H1 (cell line): ENCODE results near the gene AFAP1L2. TPM values are rescaled to one million over a fixed set of nuclear protein-coding genes. Genes with fewer than 3 reads are reported as not detected.

Experiments used
- CTCF ChIA-PET: fragments of 300-600 bp; sonication (Branson Sonifier 250); formaldehyde crosslinking; loops from one replicate; lab custom pipeline; 2021; ENCODE audit not compliant: partially characterized antibody; lab: Charles Lee
- POLR2A ChIA-PET: fragments of 300-600 bp; sonication (Branson Sonifier 250); formaldehyde crosslinking; loops from one replicate; lab custom pipeline; 2021; ENCODE audit warnings: inconsistent platforms; ENCODE audit not compliant: partially characterized antibody; lab: Charles Lee
- DNase-seq, 2 experiments: peaks; one replicate each; pipeline versions ENCODE4 v3.0.0 to v3.0.0-alpha.2; 2010 to 2022; ENCODE audit warnings: low spot score in 2 of 2, low read depth in 1 of 2, mixed read lengths in 1 of 2
- FAIRE-seq: peaks from 2 replicates; lab custom pipeline; 2011; peaks lifted over from hg19 to GRCh38; lab: Jason Lieb, UNC
- H2AFZ ChIP-seq: 2 replicates; pipeline ENCODE4 v1.8.1; 2012; ENCODE audit warnings: low read length, inconsistent platforms
- H2AK5ac ChIP-seq: 2 replicates; pipeline ENCODE4 v1.6.1; 2013; ENCODE audit warnings: low read depth, low read length
- H2BK120ac ChIP-seq: replicated peaks from 2 replicates; pipeline ENCODE3; 2013; ENCODE audit warnings: low read depth, low read length, inconsistent platforms
- H2BK12ac ChIP-seq: 2 replicates; pipeline ENCODE4 v1.6.1; 2013; ENCODE audit warnings: low read depth, low read length
- H2BK15ac ChIP-seq: 2 replicates; pipeline ENCODE4 v1.6.1; 2013; ENCODE audit warnings: low read length
- H2BK20ac ChIP-seq: 2 replicates; pipeline ENCODE4 v1.6.1; 2013; ENCODE audit warnings: low read length
- H2BK5ac ChIP-seq: 2 replicates; pipeline ENCODE4 v1.6.1; 2013; ENCODE audit warnings: low read depth, low read length
- H3K14ac ChIP-seq: 2 replicates; pipeline ENCODE4 v1.6.1; 2013; ENCODE audit warnings: inconsistent platforms; ENCODE audit not compliant: insufficient read length
- H3K18ac ChIP-seq: 2 replicates; pipeline ENCODE4 v1.6.1; 2013; ENCODE audit warnings: low read length; ENCODE audit errors: extremely low read depth
- H3K23ac ChIP-seq: 2 replicates; pipeline ENCODE4 v1.6.1; 2013; ENCODE audit warnings: inconsistent platforms; ENCODE audit not compliant: insufficient read length
- H3K23me2 ChIP-seq: 2 replicates; pipeline ENCODE4 v1.6.1; 2013; ENCODE audit warnings: low read depth, low read length
- H3K27ac ChIP-seq: 2 replicates; pipeline ENCODE4 v1.6.1; 2011; ENCODE audit warnings: low read depth, low read length, inconsistent platforms
- H3K27me3 ChIP-seq, 4 experiments: replicated peaks in 1 of 4; 1 replicate in 1 of 4; 2 replicates in 3 of 4; pipeline versions ENCODE4 v1.6.1 to v1.8.1; 2011 to 2013; ENCODE audit warnings: low read length in 3 of 4, mild to moderate bottlenecking in 3 of 4, inconsistent platforms in 2 of 4, mixed read lengths in 2 of 4, moderate library complexity in 1 of 4; ENCODE audit not compliant: control insufficient read depth in 3 of 4, insufficient read depth in 3 of 4; ENCODE audit errors: extremely low read depth in 1 of 4
- H3K36me3 ChIP-seq, 4 experiments: 2 replicates each; pipeline versions ENCODE4 v1.6.1 to v1.8.1; 2011 to 2013; ENCODE audit warnings: mild to moderate bottlenecking in 4 of 4, low read length in 3 of 4, moderate library complexity in 2 of 4, control low read depth in 1 of 4, inconsistent platforms in 1 of 4; ENCODE audit not compliant: insufficient read depth in 4 of 4, control insufficient read depth in 2 of 4
- H3K4ac ChIP-seq: replicated peaks from 2 replicates; pipeline ENCODE3; 2013; ENCODE audit warnings: low read length, low read depth, mixed read lengths, inconsistent platforms; ENCODE audit not compliant: insufficient read length
- H3K4me1 ChIP-seq, 4 experiments: replicated peaks in 1 of 4; 1 replicate in 1 of 4; 2 replicates in 3 of 4; pipeline versions ENCODE4 v1.6.1 to v1.8.1; 2011 to 2013; ENCODE audit warnings: low read length in 3 of 4, inconsistent platforms in 2 of 4, mixed read lengths in 1 of 4; ENCODE audit not compliant: insufficient read depth in 4 of 4, control insufficient read depth in 3 of 4
- H3K4me2 ChIP-seq, 2 experiments: 2 replicates each; pipeline versions ENCODE4 v1.6.1 to v1.8.1; 2011 to 2013; ENCODE audit warnings: low read depth in 2 of 2, low read length in 2 of 2, control low read depth in 1 of 2, inconsistent platforms in 1 of 2, mild to moderate bottlenecking in 1 of 2; ENCODE audit not compliant: insufficient read depth in 1 of 2
- H3K4me3 ChIP-seq, 4 experiments: fragments of 200-600, 300-600 bp in 1 of 4; sonication (generic), shearing (Covaris generic), sonication (Bioruptor Twin) in 1 of 4; 2 replicates each; pipeline versions ENCODE4 v1.5.1 to v1.8.1; 2011 to 2016; ENCODE audit warnings: low read length in 4 of 4, low read depth in 3 of 4, control low read depth in 2 of 4, inconsistent platforms in 2 of 4, mild to moderate bottlenecking in 2 of 4, mixed read lengths in 1 of 4, moderate library complexity in 1 of 4; ENCODE audit not compliant: insufficient read depth in 2 of 4; ENCODE audit errors: extremely low read depth in 1 of 4
- H3K56ac ChIP-seq: replicated peaks from 2 replicates; pipeline ENCODE3; 2013; ENCODE audit warnings: low read depth, mild to moderate bottlenecking, mixed read lengths, low read length, inconsistent platforms; ENCODE audit not compliant: insufficient read length
- H3K79me1 ChIP-seq: 2 replicates; pipeline ENCODE4 v1.6.1; 2013; ENCODE audit warnings: low read depth, low read length, control low read depth
- H3K79me2 ChIP-seq, 2 experiments: 2 replicates each; pipeline versions ENCODE4 v1.6.1 to v1.8.1; 2012 to 2013; ENCODE audit warnings: low read length in 2 of 2, mild to moderate bottlenecking in 2 of 2, inconsistent platforms in 1 of 2; ENCODE audit not compliant: insufficient read depth in 2 of 2, control insufficient read depth in 1 of 2
- H3K9ac ChIP-seq, 4 experiments: replicated peaks in 1 of 4; 1 replicate in 1 of 4; 2 replicates in 3 of 4; pipeline versions ENCODE4 v1.6.1 to v1.8.1; 2011 to 2013; ENCODE audit warnings: low read depth in 3 of 4, low read length in 3 of 4, control low read depth in 2 of 4, mild to moderate bottlenecking in 2 of 4, moderate library complexity in 2 of 4, inconsistent platforms in 1 of 4; ENCODE audit errors: extremely low read depth in 1 of 4
- H3K9me3 ChIP-seq, 2 experiments: 2 replicates each; pipeline versions ENCODE4 v1.6.1 to v1.8.1; 2012 to 2013; ENCODE audit warnings: mild to moderate bottlenecking in 2 of 2, moderate library complexity in 2 of 2, control low read depth in 1 of 2, inconsistent platforms in 1 of 2, low read depth in 1 of 2, low read length in 1 of 2, mixed read lengths in 1 of 2; ENCODE audit not compliant: insufficient read depth in 2 of 2
- H4K20me1 ChIP-seq, 2 experiments: replicated peaks in 1 of 2; 2 replicates each; pipeline versions ENCODE3 to v1.8.1; 2011 to 2013; ENCODE audit warnings: inconsistent platforms in 2 of 2, low read length in 2 of 2, mild to moderate bottlenecking in 1 of 2; ENCODE audit not compliant: insufficient read depth in 2 of 2, control insufficient read depth in 1 of 2
- H4K5ac ChIP-seq: 2 replicates; pipeline ENCODE4 v1.6.1; 2013; ENCODE audit warnings: low read length, low read depth, mixed read lengths, inconsistent platforms; ENCODE audit not compliant: insufficient read length
- H4K8ac ChIP-seq: 2 replicates; pipeline ENCODE4 v1.8.0; 2013; ENCODE audit warnings: mild to moderate bottlenecking, moderate library complexity, low read length, inconsistent platforms; ENCODE audit not compliant: insufficient read depth; ENCODE audit errors: extremely low read depth
- H4K91ac ChIP-seq: replicated peaks from 2 replicates; pipeline ENCODE3; 2013; ENCODE audit warnings: low read length, mixed read lengths, inconsistent platforms; ENCODE audit not compliant: insufficient read length
- EP300 ChIP-seq, 2 experiments: IDR thresholded peaks; 1 replicate in 1 of 2; 2 replicates in 1 of 2; pipeline ENCODE4 v1.6.1; 2011 to 2012; ENCODE audit warnings: low read depth in 2 of 2, low read length in 2 of 2, mild to moderate bottlenecking in 2 of 2, borderline replicate concordance in 1 of 2, inconsistent platforms in 1 of 2, moderate library complexity in 1 of 2
- PHF8 ChIP-seq: fragments of 200-600 bp; sonication (generic); conservative IDR thresholded peaks from 2 replicates; pipeline ENCODE4 v1.7.1; 2012; ENCODE audit warnings: low read depth, mild to moderate bottlenecking, inconsistent platforms, low read length, moderate library complexity
- SIX5 ChIP-seq: IDR thresholded peaks from 2 replicates; pipeline ENCODE4 v1.6.1; 2011; ENCODE audit warnings: mild to moderate bottlenecking, low read depth, low read length
- TCF12 ChIP-seq: IDR thresholded peaks from 2 replicates; pipeline ENCODE4 v1.6.1; 2011; ENCODE audit warnings: low read depth, mild to moderate bottlenecking, low read length
- WGBS, 2 experiments: shearing (Covaris generic) in 1 of 2; methylation state at CpG; one replicate each; pipeline versions ENCODE4 v1.1.6 to v1.1.7; 2013 to 2015; ENCODE audit warnings: low lambda C conversion rate in 2 of 2, mixed read lengths in 2 of 2, inconsistent platforms in 1 of 2, low coverage in 1 of 2, missing lambda C conversion rate in 1 of 2; ENCODE audit not compliant: insufficient replicate concordance in 2 of 2, insufficient coverage in 1 of 2, insufficient read length in 1 of 2; ENCODE audit errors: extremely low coverage in 1 of 2, missing lambda C conversion rate in 1 of 2; 5-methylcytosine and 5-hydroxymethylcytosine counted together
- polyA plus RNA-seq, 7 experiments: library from polyadenylated mRNA; depleted of rRNA in 3 of 7; stranded (reverse) in 5 of 7; unstranded in 2 of 7; fragments of >200 nt in 5 of 7; fragments of 200-250 nt in 2 of 7; gene quantifications; 1 replicate in 5 of 7; 2 replicates in 1 of 7; 4 replicates in 1 of 7; pipeline versions ENCODE4 v1.2.1 to v1.2.3, GENCODE V29; 2011 to 2013; ENCODE audit warnings: missing spikeins in 2 of 7, mixed read lengths in 2 of 7
- total RNA-seq: library from RNA; stranded (reverse); fragmentation: NEBNext Ultra II Directional; extraction: Animal tissue kit (Norgen Biotek cat#: 25700); gene quantifications from 2 replicates; pipeline ENCODE4 v1.2.1, GENCODE V29; 2021
- TF ChIP-seq, protein P1 (sequence below): IDR thresholded peaks from 2 replicates; pipeline ENCODE4 v1.6.1; 2011; ENCODE audit warnings: low read depth, mild to moderate bottlenecking, low read length; ENCODE audit not compliant: insufficient read depth

AFAP1L2 gene
- total and polyA plus RNA-seq, 2 of the 8 experiments (the other 6 are each of a cell fraction or from before 2014, with no cell fraction given): 3.9 to 6.4 TPM

DNA sequence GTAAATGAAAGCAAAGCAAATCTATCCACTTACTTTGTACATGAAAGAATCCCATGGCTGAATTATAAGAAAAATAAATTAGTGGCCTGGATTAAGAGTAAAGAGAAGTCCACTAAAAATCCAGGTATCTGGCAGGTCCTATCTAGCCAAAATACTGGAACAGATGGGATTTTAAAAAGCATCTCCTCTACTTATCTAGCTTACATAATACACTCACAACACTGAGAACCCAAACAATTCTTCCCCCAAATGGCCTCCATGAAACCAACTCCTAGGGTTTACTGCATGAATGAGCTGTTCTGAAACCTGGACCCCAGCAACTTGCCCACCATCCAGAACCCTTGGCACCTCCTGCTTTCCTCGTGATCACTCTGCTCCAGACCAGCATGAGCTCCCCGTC, 61.3 kb downstream of the AFAP1L2 start:
- Histone ChIP-seq H3K4ac (no peak overlapping the region), H3K9me3 (no peaks in the 10 kb centered on the region), H3K56ac (no peak overlapping the region), H3K14ac (no peak overlapping the region), H2AFZ (no peak overlapping the region), H3K79me1 (no peaks in the 10 kb centered on the region), H3K4me1 (peaks cover 1 to 4% (median 2%) of the 10 kb centered on the region in 4 experiments; a peak in 6 of 7 replicates), H3K18ac (no peak overlapping the region), H3K23me2 (no peaks in the 10 kb centered on the region), H2BK20ac (no peak overlapping the region), H2BK5ac (0 out of 2 replicates have a peak overlapping the region, but pooled peaks have one; percentile 8), H2AK5ac (no peak overlapping the region), H2BK120ac (no peak overlapping the region), H3K27me3 (no peaks in the 10 kb centered on the region), H3K9ac (no peak overlapping the region), H3K4me3 (no peak overlapping the region), H3K36me3 (no peaks in the 10 kb centered on the region), H3K27ac (no peak overlapping the region; the same call in 1 of the 2 replicates), H2BK15ac (no peak overlapping the region), H4K8ac (no peak overlapping the region), H4K91ac (no peak overlapping the region), H2BK12ac (no peak overlapping the region)
- 87% methylated on average over 2 of the region's 2 CpGs; no CpG with 5 or more reads in 1 of the 2 experiments for WGBS, 2 experiments
- POLR2A ChIA-PET: no interaction called here
- TF ChIP-seq, protein P1, sequence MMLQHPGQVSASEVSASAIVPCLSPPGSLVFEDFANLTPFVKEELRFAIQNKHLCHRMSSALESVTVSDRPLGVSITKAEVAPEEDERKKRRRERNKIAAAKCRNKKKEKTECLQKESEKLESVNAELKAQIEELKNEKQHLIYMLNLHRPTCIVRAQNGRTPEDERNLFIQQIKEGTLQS: no peak
- no peak for TF ChIP-seq SIX5
- no peak for TF ChIP-seq EP300 (IDR thresholded peaks at IDR 0.05; ENCODE audit: borderline replicate concordance in 1 of 2, low read depth in 2 of 2, low read length in 2 of 2)
- TF ChIP-seq TCF12: no peak
- no peak for TF ChIP-seq PHF8
- TF ChIP-seq, all 59 proteins: peak for 0
- Histone ChIP-seq H3K79me2 (no peaks in the 10 kb centered on the region), H3K4me2 (no peak overlapping the region), H4K20me1 (no peaks in the 10 kb centered on the region), H3K23ac (no peak overlapping the region), H4K5ac (no peak overlapping the region)
- no peak for DNase-seq
- CTCF ChIA-PET: interaction anchor here (0.7 to 8.4 kb wide), 8 partner anchors 9 to 105 kb away, joined by 3 to 48 read pairs (median 5); no protein-coding TSS in a partner anchor
- FAIRE-seq: no peak
